ENCODE results near the gene GADL1. TPM values are rescaled to one million over a fixed set of nuclear protein-coding genes. Genes with fewer than 3 reads are reported as not detected.

GADL1 gene
- total RNA-seq, 1 experiment from 2014 or later: not detected

DNA sequence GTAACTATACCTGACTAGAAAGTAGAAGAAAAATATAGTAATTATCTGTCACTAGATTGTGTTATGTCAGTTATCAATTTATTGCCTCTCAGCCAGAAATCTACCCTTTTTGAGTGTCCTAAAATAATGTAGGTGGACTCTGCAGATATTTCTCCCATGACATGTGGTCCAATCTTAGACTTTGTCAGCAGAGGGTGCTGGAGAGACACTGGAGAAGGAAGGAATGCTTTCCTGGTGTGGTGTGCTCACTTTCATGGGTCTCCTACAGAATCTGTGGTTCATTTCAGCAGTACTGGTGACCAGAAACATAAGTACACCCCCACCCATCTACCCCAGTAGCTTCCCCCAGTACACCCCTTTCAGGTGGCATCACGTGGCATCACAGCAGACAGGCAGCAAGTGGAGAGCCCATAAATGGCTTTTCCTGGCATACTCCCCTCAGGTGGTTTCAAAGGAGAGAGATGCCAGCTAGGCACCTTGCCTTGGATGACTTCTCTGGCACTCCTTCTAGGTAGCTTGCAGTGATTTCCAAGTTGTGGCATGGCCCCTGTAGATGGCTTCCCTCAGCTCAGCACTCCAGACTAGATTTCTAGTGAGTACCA lies 114.7 kb downstream of the GADL1 start:
- Histone ChIP-seq H3K9me2 (ENCODE audit: insufficient read depth) (no peaks in the 10 kb centered on the region), H3K27me3 (ENCODE audit: insufficient read depth, low read length) (no peaks in the 10 kb centered on the region), H3K4me3 (replicated peaks in 1 of 2; ENCODE audit: low read depth in 1 of 2, low read length in 2 of 2) (no peak overlapping the region), H2AFZ (ENCODE audit: low read depth, low read length, poor library complexity, severe bottlenecking) (no peak overlapping the region), H3K36me3 (ENCODE audit: control insufficient read depth in 1 of 2, insufficient read depth in 2 of 2, low read length in 2 of 2) (no peaks in the 10 kb centered on the region), H4K20me1 (ENCODE audit: insufficient read depth) (no peaks in the 10 kb centered on the region), H3K4me2 (ENCODE audit: low read length) (no peak overlapping the region), H3K27ac (ENCODE audit: low read depth, low read length) (no peak overlapping the region), H3K9me3 (ENCODE audit: control insufficient read depth in 1 of 2, insufficient read depth in 1 of 2, low read depth in 1 of 2, low read length in 2 of 2) (no peaks in the 10 kb centered on the region), H3K79me2 (ENCODE audit: insufficient read depth, low read length) (no peaks in the 10 kb centered on the region), H3K4me1 (ENCODE audit: control insufficient read depth in 1 of 2, insufficient read depth in 2 of 2, low read length in 2 of 2) (no peaks in the 10 kb centered on the region), H3K9ac (ENCODE audit: low read length) (no peak overlapping the region)
- POLR2A ChIA-PET: no interaction called here
- DNase-seq (ENCODE audit: low read depth, low spot score): peak; percentile 16
- RAD21 ChIA-PET (ENCODE audit: low non-redundant PET in 1 of 2, low total read pairs in 2 of 2, uncharacterized antibody in 2 of 2, unreplicated experiment in 2 of 2): no interaction called here
- intact Hi-C loops (cut with micrococcal nuclease): loop anchor here (1.0 kb wide), 1 partner anchor 353 kb away; no protein-coding TSS in a partner anchor
- peak; percentile 91 for ATAC-seq
- no TSS peak for BruUV-seq (replicated peaks)
- CTCF ChIA-PET: interaction anchor here (1.1 kb wide), 1 partner anchor 10 kb away, joined by 5 read pairs; no protein-coding TSS in a partner anchor
- TF ChIP-seq FOSL1 (IDR thresholded peaks at IDR 0.05; ENCODE audit: low read depth) (no peak), EZH2 (IDR thresholded peaks at IDR 0.05) (no peak), ATF3 (IDR thresholded peaks at IDR 0.05) (no peak), POLR2AphosphoS5 (IDR thresholded peaks at IDR 0.05; ENCODE audit: low read depth, low read length) (no peak), SP1 (IDR thresholded peaks at IDR 0.05; ENCODE audit: low read depth) (no peak), REST (IDR thresholded peaks at IDR 0.05; ENCODE audit: low read depth) (no peak), CBX3 (IDR thresholded peaks at IDR 0.05; ENCODE audit: low read depth) (0 out of 2 replicates have a peak, but pooled peaks have one; percentile 26), JUND (IDR thresholded peaks at IDR 0.05) (no peak), POLR2A (IDR thresholded peaks at IDR 0.05; ENCODE audit: borderline replicate concordance, extremely low read depth, insufficient read depth, insufficient read length) (no peak), EZH2phosphoT487 (IDR thresholded peaks at IDR 0.05; ENCODE audit: borderline replicate concordance) (no peak), YY1 (IDR thresholded peaks at IDR 0.05; ENCODE audit: extremely low read depth, insufficient replicate concordance, low read depth, low read length) (no peak), ZBTB33 (IDR thresholded peaks at IDR 0.05; ENCODE audit: extremely low read depth, insufficient replicate concordance, low read length) (no peak), SRF (IDR thresholded peaks at IDR 0.05; ENCODE audit: low read depth) (no peak), ELF1 (IDR thresholded peaks at IDR 0.05; ENCODE audit: borderline replicate concordance, low read depth) (no peak), SIN3A (IDR thresholded peaks at IDR 0.05; ENCODE audit: low read depth) (no peak), CEBPB (IDR thresholded peaks at IDR 0.05; ENCODE audit: low read depth) (no peak), ZFX (IDR thresholded peaks at IDR 0.05) (no peak), EGR1 (IDR thresholded peaks at IDR 0.05; ENCODE audit: low read depth) (no peak), CTCF (IDR thresholded peaks at IDR 0.05 in 2 of 3, conservative IDR thresholded peaks at IDR 0.05 in 1 of 3; ENCODE audit: borderline replicate concordance in 1 of 3, insufficient read depth in 1 of 3, low read depth in 2 of 3, low read length in 2 of 3) (peak; percentile 38 to 65 (median 57); a peak in 5 of 6 replicates), ZNF274 (IDR thresholded peaks at IDR 0.05; ENCODE audit: low read depth, low read length) (no peak)
- TF ChIP-seq, protein P1, sequence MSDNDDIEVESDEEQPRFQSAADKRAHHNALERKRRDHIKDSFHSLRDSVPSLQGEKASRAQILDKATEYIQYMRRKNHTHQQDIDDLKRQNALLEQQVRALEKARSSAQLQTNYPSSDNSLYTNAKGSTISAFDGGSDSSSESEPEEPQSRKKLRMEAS (IDR thresholded peaks at IDR 0.05): no peak
